Gastrocnemius medialis (tissue), 4 donors: ENCODE data around the gene SPACA7. TPM values are rescaled to one million over a fixed set of nuclear protein-coding genes. Genes with fewer than 3 reads are reported as not detected.

Experiments
- ATAC-seq, 2 donors: fragments of 150-250 bp; one replicate each; pipeline ENCODE4 v1.9.1; 2016
- DNase-seq, 2 donors: peaks; one replicate each; pipeline ENCODE4 v3.0.0-alpha.2; 2019
- H3K27ac ChIP-seq, 4 donors: fragments of 200-600 bp; sonication (generic); 1 replicate in 1 of 4; 2 replicates in 3 of 4; pipeline ENCODE4 v1.5.1; 2016 to 2018; ENCODE audit warnings: mild to moderate bottlenecking in 2 of 4, moderate library complexity in 1 of 4
- H3K27me3 ChIP-seq, 3 donors: fragments of 200-600 bp; sonication (generic) in 2 of 3; 1 replicate in 1 of 3; 2 replicates in 2 of 3; pipeline versions ENCODE4 v1.5.1 to v1.6.0; 2016 to 2019; ENCODE audit warnings: mild to moderate bottlenecking in 1 of 3, moderate library complexity in 1 of 3
- H3K36me3 ChIP-seq, 2 donors: fragments of 200-600 bp; sonication (generic) in 1 of 2; one replicate each; pipeline ENCODE4 v1.5.1; 2017 to 2018
- H3K4me1 ChIP-seq, 2 donors: fragments of 200-600 bp; sonication (generic) in 1 of 2; one replicate each; pipeline ENCODE4 v1.5.1; 2016 to 2017; ENCODE audit warnings: mild to moderate bottlenecking in 2 of 2
- H3K4me3 ChIP-seq, 4 donors: fragments of 200-600 bp; sonication (generic) in 3 of 4; 1 replicate in 1 of 4; 2 replicates in 3 of 4; pipeline ENCODE4 v1.5.1; 2016 to 2019; ENCODE audit warnings: mild to moderate bottlenecking in 2 of 4
- H3K9me3 ChIP-seq, 3 donors: fragments of 200-600 bp; sonication (generic) in 2 of 3; 1 replicate in 1 of 3; 2 replicates in 2 of 3; pipeline ENCODE4 v1.5.1; 2016 to 2019
- POLR2A ChIP-seq, 2 donors: fragments of 450-650 bp; IDR thresholded peaks; one replicate each; pipeline ENCODE4 v1.6.1; 2017; ENCODE audit warnings: antibody characterized with exemption in 2 of 2, mild to moderate bottlenecking in 2 of 2, moderate library complexity in 2 of 2
- in situ Hi-C, 4 donors: fragments of 200-750 bp; cut with MboI; loops; one replicate each; pipeline versions ENCODE4 v1.15.0 to v1.8.0; 2017; ENCODE audit warnings: low sequenced_read_pairs in 4 of 4
- intact Hi-C: fragments of 100-400 bp; cut with DNase I; formaldehyde crosslinking; loops from one replicate; pipeline ENCODE4 v1.15.1; 2023; ENCODE audit warnings: low total_unique reads
- total RNA-seq, 4 donors: library from RNA; depleted of rRNA; stranded (reverse); fragments of >200 nt; gene quantifications; one replicate each; pipeline versions ENCODE4 v1.1.0 to v1.2.3, GENCODE V29; 2016
- TF ChIP-seq, protein P1 (sequence below), 5 experiments: fragments of 450-650 bp in 3 of 5; fragments of 200-600 bp in 2 of 5; sonication (generic) in 2 of 5; IDR thresholded peaks in 4 of 5; conservative IDR thresholded peaks in 1 of 5; 1 replicate in 4 of 5; 2 replicates in 1 of 5; pipeline ENCODE4 v1.5.1; 2016 to 2019; ENCODE audit warnings: antibody characterized with exemption in 5 of 5, mild to moderate bottlenecking in 3 of 5, moderate library complexity in 3 of 5

SPACA7 gene
- total RNA-seq, 4 donors from 2014 or later, result not detected

DNA sequence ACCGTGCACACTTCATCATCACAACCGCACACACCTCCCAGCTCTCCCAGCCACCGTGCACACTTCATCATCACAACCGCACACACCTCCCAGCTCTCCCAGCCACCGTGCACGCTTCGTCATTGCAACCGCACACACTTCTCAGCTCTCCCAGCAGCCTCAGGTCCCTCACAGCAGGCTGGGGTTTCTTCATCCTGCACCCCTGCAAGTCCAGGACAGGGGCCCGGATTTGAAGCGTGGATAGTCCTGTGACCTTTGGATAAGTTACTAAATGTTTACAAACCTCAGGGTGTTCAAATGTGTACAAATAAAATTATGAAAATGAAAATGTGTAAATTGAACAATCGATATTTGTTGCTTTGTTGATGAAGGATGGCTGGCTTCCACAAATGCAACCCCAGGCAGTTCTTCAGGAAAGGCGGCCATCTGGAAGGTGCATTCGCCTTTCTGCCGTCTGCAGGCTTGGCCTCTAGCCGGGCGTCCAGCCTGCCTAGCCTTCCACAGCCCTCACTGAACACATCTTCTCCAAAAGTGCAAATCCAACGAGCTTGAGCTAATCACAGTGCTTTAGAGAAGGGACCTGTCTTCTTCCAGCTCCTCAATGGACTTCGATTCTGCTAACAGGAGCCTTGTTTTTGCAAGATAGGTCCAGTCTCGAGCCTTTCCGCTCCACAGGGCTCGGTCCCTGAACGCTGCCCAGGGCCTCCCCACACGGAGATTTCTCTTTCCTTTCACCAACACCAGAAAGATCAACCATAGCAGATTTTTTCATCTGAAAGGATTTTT, 74.2 kb downstream of the SPACA7 start:
- DNase-seq, result no peak
- H3K27me3 ChIP-seq, result peaks cover 0 to 4% (median 0%) of the 10 kb centered on the region in 3 donors
- intact Hi-C loops, result no loop called here

DNA sequence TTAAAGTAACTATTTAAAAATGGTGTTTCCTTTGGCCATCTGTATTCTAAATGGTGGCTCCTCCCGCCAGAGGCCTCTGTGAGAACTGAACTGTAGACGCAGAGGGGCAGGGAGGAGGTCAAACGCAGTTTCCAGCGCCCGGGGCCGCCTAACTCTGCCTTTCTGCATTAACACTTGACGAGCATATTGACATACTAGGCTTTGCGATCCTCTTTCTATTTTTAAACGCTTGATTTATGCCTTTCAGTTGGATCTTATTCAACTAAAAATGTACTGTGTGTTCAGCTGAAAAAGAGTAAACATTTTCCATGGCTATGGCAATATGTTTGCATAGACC, 74.7 kb downstream of the SPACA7 start:
- in situ Hi-C loops (no loop called here), intact Hi-C loops (no loop called here)
- Histone ChIP-seq H3K4me3 (no peak overlapping the region), H3K27ac (no peak overlapping the region), H3K9me3 (no peaks in the 10 kb centered on the region), H3K27me3 (peaks cover 0 to 4% (median 0%) of the 10 kb centered on the region in 3 donors), H3K4me1 (no peaks in the 10 kb centered on the region), H3K36me3 (no peaks in the 10 kb centered on the region)
- ATAC-seq (no peak), DNase-seq (no peak)
- TF ChIP-seq, protein P1, sequence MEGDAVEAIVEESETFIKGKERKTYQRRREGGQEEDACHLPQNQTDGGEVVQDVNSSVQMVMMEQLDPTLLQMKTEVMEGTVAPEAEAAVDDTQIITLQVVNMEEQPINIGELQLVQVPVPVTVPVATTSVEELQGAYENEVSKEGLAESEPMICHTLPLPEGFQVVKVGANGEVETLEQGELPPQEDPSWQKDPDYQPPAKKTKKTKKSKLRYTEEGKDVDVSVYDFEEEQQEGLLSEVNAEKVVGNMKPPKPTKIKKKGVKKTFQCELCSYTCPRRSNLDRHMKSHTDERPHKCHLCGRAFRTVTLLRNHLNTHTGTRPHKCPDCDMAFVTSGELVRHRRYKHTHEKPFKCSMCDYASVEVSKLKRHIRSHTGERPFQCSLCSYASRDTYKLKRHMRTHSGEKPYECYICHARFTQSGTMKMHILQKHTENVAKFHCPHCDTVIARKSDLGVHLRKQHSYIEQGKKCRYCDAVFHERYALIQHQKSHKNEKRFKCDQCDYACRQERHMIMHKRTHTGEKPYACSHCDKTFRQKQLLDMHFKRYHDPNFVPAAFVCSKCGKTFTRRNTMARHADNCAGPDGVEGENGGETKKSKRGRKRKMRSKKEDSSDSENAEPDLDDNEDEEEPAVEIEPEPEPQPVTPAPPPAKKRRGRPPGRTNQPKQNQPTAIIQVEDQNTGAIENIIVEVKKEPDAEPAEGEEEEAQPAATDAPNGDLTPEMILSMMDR (IDR thresholded peaks at IDR 0.05 in 4 of 5, conservative IDR thresholded peaks at IDR 0.05 in 1 of 5), result no peak
- no peak for TF ChIP-seq POLR2A (IDR thresholded peaks at IDR 0.05)

More for the DNA sequence above, 74.2 kb downstream of the SPACA7 start:
- TF ChIP-seq POLR2A (IDR thresholded peaks at IDR 0.05), result no peak
- TF ChIP-seq, protein P1 (IDR thresholded peaks at IDR 0.05 in 4 of 5, conservative IDR thresholded peaks at IDR 0.05 in 1 of 5), result no peak
- Histone ChIP-seq H3K36me3 (no peaks in the 10 kb centered on the region), H3K4me3 (no peak overlapping the region), H3K9me3 (no peaks in the 10 kb centered on the region), H3K4me1 (no peaks in the 10 kb centered on the region), H3K27ac (no peak overlapping the region)
- ATAC-seq, result no peak
- in situ Hi-C loops, result no loop called here

DNA sequence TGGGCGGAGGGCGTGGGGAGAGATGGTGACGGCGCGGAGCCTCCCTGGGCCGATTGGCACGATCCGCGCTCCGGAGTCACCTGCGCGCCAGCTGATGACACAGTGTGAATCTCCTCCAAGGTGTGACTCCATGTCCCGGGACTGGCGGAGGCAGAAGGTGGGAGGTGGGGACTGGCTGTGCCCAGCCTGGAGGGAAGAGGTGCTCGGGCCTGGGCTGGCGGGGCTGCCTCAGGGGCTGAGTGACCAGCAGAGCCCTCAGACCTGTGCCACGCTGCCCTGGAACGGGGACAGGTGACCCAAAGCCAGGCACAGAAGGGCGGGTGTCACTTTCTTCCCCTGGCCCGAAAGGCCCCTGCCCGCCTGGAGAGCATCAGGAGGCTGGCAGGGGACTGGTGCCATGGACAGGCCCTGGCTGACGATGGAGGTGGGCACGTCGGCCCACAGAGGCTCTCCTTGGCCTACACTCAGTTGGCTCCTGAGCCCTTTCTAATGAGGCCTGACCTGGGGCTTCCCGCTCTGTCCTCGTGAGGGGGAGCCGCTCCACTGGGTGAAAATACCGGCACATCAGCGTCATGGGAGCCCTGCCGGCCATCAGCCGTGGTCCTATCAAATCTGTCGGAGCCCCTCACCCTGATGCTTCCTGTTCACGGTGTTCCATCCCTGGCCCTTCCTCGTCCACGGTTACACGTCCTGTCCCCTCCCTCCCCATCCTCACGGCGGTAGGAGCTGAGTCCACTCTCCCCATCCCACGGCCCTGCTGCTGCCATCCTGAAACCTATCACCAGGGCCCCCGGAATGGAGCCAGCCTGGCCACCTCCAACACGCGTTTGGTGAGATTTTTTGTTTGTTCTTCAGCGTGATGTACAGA, 75.6 kb downstream of the SPACA7 start:
- DNase-seq (no peak), ATAC-seq (no peak)
- Histone ChIP-seq H3K9me3 (no peaks in the 10 kb centered on the region), H3K27me3 (peaks cover 0 to 4% (median 0%) of the 10 kb centered on the region in 3 donors), H3K4me1 (no peaks in the 10 kb centered on the region), H3K27ac (no peak overlapping the region), H3K4me3 (no peak overlapping the region), H3K36me3 (no peaks in the 10 kb centered on the region)
- in situ Hi-C loops, result no loop called here
- intact Hi-C loops, result no loop called here
- TF ChIP-seq, protein P1 (IDR thresholded peaks at IDR 0.05 in 4 of 5, conservative IDR thresholded peaks at IDR 0.05 in 1 of 5), result no peak
- no peak for TF ChIP-seq POLR2A (IDR thresholded peaks at IDR 0.05)

DNA sequence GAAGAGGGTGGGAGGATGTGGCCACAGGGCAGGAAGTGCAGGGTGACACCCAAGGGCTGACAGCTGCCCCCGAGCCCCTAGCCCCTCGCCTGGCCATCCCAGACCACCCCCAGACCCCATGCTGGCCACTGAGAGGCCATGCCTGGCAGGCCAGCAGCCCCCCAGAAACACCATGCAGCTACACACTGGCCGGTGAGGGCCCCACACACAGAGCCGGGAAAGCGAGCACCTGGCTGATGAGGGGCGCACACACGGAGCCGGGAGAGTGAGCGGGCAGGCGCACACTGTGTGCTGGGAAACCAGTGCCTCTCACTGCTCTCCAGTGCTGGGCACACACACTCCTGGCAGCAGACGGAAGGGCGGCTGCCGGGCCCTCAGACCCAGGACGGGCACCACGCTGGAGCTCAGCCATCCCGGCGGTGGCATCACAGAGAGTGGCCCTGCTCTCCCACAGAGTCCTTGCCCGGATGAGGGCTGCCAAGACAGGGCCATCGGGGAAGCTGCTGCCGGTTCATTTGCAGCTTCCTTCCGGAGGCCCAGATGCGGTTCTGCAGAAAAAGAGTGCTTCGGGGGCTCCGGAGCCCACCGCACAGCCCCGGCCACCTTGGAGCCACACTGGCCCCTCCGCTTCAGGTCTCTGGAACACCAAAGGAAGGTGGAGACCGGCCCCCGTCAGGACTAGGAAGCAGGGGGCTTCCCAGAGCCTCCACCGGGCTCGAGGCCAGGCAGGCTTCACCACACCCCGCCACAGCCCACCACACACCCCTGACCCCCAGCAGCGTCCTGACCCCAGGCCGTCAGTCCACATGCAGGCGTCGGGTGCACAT, 76.4 kb downstream of the SPACA7 start:
- Histone ChIP-seq H3K9me3 (no peaks in the 10 kb centered on the region), H3K4me1 (no peaks in the 10 kb centered on the region), H3K27me3 (no peaks in the 10 kb centered on the region), H3K27ac (no peak overlapping the region), H3K36me3 (no peaks in the 10 kb centered on the region), H3K4me3 (no peak overlapping the region)
- in situ Hi-C loops (no loop called here), intact Hi-C loops (no loop called here)
- DNase-seq, result no peak
- no peak for ATAC-seq
- TF ChIP-seq, protein P1 (IDR thresholded peaks at IDR 0.05 in 4 of 5, conservative IDR thresholded peaks at IDR 0.05 in 1 of 5), result no peak
- TF ChIP-seq POLR2A (IDR thresholded peaks at IDR 0.05), result no peak
